M059J (cell line): ENCODE results near the gene ZMYND8. TPM values are rescaled to one million over a fixed set of nuclear protein-coding genes. Genes with fewer than 3 reads are reported as not detected.

ENCODE experiments used
- DNase-seq: peaks from one replicate; pipeline ENCODE4 v3.0.0-alpha.2; 2012; ENCODE audit warnings: low read depth
- total RNA-seq: library from RNA; depleted of rRNA; stranded (reverse); fragments of >200 nt; shearing (Covaris generic); gene quantifications from 2 replicates; pipeline ENCODE4 v1.2.3, GENCODE V29; 2014; rRNA removed

Gene ZMYND8
- total RNA-seq, 1 experiment from 2014 or later = 49.6 TPM

GRCh38 chr20:47175493-47175892 lies 181.0 kb downstream of the ZMYND8 start:
- DNase-seq = no peak

- no peak for DNase-seq
These were observed 181.8 kb downstream of the ZMYND8 start for GRCh38 chr20:47174456-47175243.

- DNase-seq = no peak
These were observed 182.8 kb downstream of the ZMYND8 start for GRCh38 chr20:47173596-47174216.

- DNase-seq = no peak
These were observed 183.9 kb downstream of the ZMYND8 start for GRCh38 chr20:47172579-47172978.

DNA sequence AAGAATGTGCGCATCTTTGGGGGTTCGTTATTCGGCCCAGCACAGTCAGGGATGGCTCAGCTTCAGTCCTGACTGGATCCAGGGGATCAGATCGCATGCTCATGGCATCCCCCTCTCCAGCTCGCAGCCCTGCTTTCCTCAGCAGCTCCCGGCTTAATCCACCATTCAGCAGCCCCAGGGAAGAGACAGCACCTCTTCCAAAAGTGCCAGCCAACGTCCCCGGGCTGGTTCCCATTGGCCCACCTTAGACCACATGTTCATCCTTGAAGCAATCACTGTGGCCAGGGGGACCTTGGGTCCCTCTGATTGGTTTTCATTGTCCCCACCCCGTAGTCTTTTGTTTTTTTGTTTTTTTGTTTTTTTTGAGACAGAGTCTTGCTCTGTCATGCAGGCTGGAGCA lies 188.7 kb downstream of the ZMYND8 start:
- no peak for DNase-seq

DNA sequence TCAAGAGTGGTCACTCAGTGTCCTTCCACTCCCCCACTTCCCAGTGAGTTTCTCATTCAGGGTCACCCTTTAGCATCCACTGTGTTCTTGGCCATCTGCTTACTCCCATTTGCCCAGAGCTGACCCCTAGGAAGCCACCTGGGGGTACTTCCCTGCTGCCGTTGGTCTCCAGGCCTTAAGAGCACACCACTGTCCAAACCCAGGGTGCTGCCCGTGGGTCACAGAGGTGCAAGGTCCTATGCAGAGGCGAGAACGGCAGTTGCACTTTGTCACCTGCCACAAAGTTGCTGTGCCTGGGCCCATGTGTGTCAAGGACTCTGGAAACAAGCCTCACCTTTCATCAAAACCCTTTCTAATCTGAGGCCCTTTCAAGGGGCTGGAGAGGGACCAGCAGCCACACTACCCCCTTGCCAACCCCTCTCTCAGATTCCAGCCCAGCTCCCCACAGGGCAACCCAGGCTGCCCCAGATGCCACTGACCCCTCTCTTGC lies 191.1 kb downstream of the ZMYND8 start:
- DNase-seq = no peak

GRCh38 chr20:47164140-47164539 lies 192.4 kb downstream of the ZMYND8 start:
- DNase-seq = no peak

GRCh38 chr20:47161411-47161810 lies 195.1 kb downstream of the ZMYND8 start:
- no peak for DNase-seq

GRCh38 chr20:47160992-47161391 lies 195.5 kb downstream of the ZMYND8 start:
- DNase-seq = no peak

GRCh38 chr20:47160240-47160639 lies 196.3 kb downstream of the ZMYND8 start:
- DNase-seq = no peak

Other genes with a start within 250 kb of the ZMYND8 start
- gene NCOA3, start 145.2 kb upstream of the ZMYND8 start, total RNA-seq = 23.4 and 35.6 TPM in 2 replicates